NCI-H146 treated with DMSO at 0.1 percent for 48 hours (cell line): Measurements from ENCODE around the gene TPD52L1.

Experiments used
- DNase-seq: peaks from one replicate; lab custom pipeline; 2025; ENCODE audit not compliant: unreplicated experiment; lab: John Stamatoyannopoulos, UW

Gene TPD52L1

DNA sequence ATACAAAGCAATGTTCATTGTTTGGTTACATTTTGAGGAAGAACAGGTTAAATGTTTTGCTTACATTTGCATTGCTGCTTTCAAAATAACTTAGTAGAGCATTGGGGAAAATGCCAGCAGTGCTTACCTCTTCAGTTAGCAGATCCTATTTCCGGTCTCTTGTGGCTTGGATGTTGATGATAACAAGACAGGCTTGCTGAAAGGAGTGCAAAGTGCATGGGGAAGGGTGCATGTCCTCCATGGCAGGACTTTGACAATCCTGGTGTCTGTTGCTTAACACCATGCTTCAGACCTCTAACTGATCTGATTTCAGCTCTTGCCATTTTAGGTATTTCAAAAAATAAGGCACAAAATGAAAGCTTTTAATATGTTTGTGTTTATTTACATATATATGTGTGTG, 21.1 kb downstream of the TPD52L1 start:
- no peak for DNase-seq

DNA sequence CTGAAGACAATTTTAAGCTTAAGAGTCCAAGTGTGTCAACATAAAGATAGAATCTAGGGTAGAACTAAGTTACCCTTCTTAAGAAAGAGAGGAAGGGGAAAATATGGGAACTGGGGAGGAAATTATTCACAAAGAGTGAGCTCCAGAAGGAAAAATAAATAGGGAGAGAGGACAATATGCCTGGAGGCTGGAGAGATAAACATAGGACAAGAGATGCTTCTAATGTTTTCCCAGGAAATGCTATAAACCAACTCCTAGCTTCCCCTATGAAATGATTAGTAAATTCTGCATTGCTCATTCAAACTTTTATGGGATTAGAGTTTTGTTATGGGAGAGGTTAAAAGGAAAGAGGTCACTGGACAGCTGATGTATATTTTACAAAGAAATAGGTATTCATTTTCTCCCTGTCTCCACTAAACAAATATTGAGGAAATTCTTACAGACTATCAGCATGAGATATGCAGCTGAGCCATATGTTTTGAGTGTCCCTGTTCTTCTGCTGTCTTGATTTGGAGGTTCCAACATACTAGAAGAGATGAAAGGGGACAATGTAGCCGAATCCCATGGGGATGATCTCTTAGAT, 22.0 kb downstream of the TPD52L1 start:
- no peak for DNase-seq

- peak; percentile 46 for DNase-seq
These were observed 28.9 kb downstream of the TPD52L1 start for GRCh38 chr6:125182237-125183008.

DNA sequence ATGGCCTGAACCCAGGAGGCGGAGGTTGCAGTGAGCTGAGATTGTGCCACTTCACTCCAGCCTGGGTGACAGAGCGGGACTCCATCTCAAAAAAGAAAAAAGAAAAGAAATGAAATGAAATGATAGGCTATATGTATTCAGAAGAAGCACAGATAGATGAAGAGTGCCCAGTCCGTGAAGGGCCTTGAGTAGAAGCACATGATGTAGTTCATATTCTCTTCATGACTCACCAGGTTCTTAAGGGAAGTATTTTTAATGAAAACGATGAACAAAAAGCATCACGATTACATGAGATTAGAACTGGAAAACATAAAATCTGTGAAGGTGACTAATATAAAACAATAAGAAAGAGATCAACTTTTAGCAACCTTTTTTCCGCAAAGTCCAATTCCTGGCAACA, 29.8 kb downstream of the TPD52L1 start:
- DNase-seq, result no peak

DNA sequence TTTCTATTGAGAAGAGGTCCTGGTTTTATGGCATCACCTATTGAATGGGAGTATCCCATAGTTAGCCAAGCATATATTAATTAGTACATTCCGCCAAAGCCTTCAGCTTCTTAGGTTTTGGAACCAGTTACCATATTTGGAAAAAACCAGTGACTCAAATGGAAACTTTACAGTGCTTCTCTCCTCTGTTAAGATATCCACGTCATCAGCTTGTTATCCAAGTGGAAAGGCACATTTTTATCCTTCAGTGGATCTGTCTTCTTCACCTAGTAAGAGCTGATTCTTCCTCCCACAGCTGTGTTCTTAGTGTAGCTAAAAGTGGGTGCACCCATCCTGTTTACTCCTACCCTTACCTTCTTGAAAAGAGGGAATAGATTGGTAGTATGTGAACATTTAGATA, 34.5 kb downstream of the TPD52L1 start:
- DNase-seq, result no peak

- no peak for DNase-seq
These were observed 35.1 kb downstream of the TPD52L1 start for GRCh38 chr6:125188594-125189203.

GRCh38 chr6:125189494-125189893, 35.9 kb downstream of the TPD52L1 start:
- DNase-seq, result no peak

DNA sequence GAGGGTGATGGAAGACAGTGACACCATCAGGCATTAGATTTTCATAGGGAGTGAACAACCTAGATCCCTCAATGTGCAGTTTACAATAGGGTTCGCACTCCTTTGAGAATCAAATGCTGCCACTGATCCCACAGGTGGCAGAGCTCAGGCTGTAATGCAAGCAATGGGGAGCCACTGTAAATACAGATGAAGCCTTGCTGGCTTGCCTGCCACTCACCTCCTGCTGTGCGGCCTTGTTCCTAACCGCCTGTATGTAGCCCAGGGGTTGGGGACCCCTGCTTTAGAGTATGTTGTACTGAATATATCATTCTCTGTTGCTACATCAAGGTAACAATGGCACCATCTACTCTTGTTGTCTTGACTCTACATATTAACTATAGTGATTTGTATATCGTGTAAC, 37.1 kb downstream of the TPD52L1 start:
- DNase-seq, result peak; percentile 39

DNA sequence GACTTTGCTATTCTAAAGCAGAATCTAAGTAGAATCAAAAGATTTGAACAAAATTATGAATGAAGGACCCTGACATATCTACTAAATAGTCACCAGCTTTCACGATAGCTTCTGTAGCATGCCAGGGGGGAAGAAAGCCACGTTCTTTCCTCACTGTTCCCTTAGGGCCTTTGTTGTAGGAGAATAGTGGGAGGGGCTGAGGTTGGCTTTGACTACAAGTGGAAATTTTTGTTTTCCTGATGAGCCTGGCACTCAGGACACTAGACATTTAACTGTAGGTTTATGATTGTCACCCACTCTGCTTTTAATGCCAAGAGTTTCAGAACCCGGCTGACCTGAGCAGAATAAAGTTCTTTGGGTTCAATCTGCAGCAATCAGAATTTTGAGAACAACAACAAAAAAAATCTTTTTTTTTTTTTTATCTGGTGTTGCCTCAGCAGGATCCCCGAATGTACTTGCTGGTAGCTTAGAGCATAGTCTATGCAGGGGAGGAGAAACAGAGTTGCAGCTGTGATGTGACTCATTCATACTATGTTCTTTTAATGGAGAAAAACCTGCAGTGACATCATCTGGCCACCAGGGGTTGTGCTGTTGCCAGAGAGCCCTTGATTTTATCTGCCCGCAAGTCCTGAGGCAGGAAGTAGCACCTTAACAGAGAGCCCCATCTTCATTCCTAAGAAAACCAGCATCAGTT, 38.5 kb downstream of the TPD52L1 start:
- DNase-seq, result peak; percentile 77

GRCh38 chr6:125192610-125192930, 39.0 kb downstream of the TPD52L1 start:
- no peak for DNase-seq

- no peak for DNase-seq
These were observed 39.6 kb downstream of the TPD52L1 start for GRCh38 chr6:125193208-125193607.

DNA sequence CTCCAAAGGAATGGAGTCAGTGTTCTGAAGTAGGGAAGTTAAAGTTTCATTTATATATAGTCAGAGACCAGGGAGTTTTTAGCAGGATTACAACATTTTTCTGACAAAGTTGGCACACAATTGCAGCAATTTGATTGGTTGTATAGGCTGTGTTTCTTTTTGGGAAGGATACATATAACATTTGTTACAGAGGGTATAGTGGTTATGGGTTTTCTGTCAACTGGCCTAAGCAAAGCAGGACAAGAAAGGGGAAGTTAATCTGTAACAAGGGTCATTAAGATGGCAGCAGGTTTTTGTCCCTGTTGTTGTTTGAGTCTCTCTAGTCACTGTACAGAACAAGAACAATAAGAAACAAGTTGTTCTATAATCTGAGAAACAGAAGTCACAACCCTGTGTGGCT, 41.4 kb downstream of the TPD52L1 start:
- no peak for DNase-seq

DNA sequence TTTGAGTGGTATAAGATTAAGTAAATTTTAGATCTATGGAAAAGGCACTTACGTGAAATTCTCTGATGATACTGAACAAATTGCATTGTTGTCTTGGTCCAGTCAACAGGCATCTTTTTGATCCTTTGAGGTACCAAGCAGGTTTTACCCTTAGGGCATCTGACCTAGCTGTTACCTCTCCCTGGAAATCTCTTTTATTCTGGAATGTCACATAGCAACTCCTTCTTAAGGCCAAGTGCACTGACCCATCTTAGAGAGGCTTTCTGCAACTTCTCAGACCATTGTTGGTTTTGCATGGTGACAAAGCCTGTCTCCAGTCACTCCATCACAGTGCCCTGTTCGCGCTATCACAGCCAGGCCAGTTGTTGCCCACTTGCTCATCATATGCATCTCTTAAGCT, 42.0 kb downstream of the TPD52L1 start:
- no peak for DNase-seq

- no peak for DNase-seq
These were observed 43.0 kb downstream of the TPD52L1 start for GRCh38 chr6:125196613-125197012.

DNA sequence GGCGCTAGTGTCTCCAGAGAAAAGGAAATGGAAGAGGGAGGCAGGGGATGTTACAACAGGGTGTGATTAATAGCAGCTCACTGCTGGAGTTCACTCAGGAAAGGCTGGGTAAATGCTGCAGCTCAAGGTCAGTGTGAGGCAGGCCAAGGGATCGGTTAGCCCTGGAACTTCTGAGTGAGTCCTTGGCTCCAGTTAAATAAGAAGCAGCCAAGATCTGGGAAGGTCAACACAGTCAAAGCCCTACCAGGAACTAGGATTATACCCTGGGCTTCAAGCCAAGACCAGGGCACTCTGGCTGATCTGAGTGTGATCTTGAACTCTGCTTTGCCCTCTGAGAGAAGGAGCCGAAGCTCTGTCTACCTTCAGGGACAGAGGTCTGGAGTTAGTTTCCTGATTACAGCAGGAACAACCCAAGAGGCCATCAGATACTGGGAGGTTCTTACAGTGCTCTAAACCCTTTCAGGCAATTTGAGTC, 44.3 kb downstream of the TPD52L1 start:
- peak; percentile 56 for DNase-seq

DNA sequence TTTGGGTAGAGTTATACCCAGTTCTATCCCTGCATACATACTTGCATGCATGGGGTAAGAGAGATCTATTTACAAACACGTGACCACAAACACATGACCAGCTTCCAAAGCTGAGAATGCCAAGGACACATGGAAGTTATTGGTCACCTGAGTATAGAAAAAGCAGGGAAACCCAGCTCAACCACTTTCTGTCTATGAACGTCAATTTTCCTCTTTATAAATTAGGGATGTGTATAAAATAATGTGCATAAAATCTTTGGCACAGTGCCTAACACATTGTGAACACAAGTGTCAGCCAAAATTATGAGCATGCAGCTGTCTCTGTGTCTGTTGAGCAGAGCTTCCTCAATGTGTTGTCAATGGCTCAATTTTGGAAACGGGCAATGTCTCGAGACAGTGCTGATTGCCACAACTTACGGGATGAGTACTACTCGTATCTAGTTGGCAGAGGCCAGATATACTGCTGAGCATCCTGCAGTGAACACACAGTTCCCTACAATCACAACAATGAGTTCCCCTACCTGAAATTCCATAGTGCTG, 44.9 kb downstream of the TPD52L1 start:
- no peak for DNase-seq

GRCh38 chr6:125200941-125201340, 47.4 kb downstream of the TPD52L1 start:
- no peak for DNase-seq

- no peak for DNase-seq
These were observed 48.6 kb downstream of the TPD52L1 start for GRCh38 chr6:125201961-125202729.

GRCh38 chr6:125203395-125203794, 49.8 kb downstream of the TPD52L1 start:
- no peak for DNase-seq

DNA sequence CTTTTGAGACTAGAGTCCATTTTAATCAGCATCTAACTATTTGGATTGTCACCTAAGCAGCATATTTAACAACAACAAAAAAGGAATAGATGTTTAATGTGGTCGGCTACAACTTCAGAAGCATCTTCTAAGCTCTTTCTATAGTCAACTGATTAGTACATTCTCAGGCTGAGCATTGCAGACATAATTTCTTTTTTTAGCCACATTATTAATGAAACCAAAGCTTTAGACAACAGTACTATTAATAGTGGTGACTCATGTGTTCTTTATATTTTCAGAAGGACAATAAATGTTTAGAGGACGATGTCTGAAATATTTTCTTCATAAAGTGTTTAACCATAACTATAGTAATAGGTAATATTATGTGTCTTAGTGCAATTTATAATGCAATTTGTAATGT, 52.4 kb downstream of the TPD52L1 start:
- no peak for DNase-seq

DNA sequence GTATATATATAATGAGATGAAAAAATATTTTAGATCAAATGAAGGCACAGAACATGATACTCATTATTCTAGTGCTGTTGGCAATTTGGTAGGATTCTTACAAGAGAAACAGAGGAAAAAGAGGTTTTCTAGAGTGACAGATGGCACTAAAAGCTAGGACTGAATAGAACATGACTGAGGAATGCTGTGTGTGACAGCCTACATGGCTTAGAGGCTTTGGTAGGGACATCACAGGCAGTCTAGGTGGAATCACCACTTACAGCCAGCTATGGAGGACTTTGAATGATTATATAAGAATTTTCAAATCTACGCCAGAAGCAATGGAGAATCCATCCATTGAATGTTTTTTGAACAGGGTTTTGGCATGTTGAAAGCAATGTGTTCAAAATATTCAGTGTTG, 52.8 kb downstream of the TPD52L1 start:
- no peak for DNase-seq
